ENCODE measurements around the gene ZC3H12D.

DNA sequence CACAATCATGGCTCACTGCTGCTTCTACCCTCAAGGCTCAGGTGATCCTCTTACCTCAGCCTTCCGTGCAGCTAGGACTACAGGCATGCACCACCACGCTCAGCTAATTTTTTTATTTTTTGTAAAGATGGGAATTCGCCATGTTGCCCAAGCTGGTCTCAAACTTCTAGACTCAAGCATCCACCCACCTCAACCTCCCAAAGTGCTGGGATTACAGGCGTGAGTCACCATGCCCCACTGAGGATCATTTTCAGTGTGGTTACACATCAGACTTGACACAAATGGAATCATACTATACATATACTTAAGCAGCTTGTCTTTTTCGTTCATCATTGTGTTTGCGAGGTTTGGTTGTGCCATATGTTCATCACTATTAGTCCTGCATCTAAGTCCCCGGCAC is 26.6 kb downstream of the ZC3H12D start:
- TF ChIP-seq, protein P1, sequence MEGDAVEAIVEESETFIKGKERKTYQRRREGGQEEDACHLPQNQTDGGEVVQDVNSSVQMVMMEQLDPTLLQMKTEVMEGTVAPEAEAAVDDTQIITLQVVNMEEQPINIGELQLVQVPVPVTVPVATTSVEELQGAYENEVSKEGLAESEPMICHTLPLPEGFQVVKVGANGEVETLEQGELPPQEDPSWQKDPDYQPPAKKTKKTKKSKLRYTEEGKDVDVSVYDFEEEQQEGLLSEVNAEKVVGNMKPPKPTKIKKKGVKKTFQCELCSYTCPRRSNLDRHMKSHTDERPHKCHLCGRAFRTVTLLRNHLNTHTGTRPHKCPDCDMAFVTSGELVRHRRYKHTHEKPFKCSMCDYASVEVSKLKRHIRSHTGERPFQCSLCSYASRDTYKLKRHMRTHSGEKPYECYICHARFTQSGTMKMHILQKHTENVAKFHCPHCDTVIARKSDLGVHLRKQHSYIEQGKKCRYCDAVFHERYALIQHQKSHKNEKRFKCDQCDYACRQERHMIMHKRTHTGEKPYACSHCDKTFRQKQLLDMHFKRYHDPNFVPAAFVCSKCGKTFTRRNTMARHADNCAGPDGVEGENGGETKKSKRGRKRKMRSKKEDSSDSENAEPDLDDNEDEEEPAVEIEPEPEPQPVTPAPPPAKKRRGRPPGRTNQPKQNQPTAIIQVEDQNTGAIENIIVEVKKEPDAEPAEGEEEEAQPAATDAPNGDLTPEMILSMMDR (conservative IDR thresholded peaks at IDR 0.05; ENCODE audit: low read depth in 2 of 2) = no peak
- no peak for TF ChIP-seq EZH2phosphoT487 (IDR thresholded peaks at IDR 0.05; ENCODE audit: unreplicated experiment)
- TF ChIP-seq POLR2AphosphoS5 (IDR thresholded peaks at IDR 0.05; ENCODE audit: low read depth) = no peak
- no peak for TF ChIP-seq EZH2 (IDR thresholded peaks at IDR 0.05; ENCODE audit: low read depth, unreplicated experiment)
- TF ChIP-seq, protein P2, sequence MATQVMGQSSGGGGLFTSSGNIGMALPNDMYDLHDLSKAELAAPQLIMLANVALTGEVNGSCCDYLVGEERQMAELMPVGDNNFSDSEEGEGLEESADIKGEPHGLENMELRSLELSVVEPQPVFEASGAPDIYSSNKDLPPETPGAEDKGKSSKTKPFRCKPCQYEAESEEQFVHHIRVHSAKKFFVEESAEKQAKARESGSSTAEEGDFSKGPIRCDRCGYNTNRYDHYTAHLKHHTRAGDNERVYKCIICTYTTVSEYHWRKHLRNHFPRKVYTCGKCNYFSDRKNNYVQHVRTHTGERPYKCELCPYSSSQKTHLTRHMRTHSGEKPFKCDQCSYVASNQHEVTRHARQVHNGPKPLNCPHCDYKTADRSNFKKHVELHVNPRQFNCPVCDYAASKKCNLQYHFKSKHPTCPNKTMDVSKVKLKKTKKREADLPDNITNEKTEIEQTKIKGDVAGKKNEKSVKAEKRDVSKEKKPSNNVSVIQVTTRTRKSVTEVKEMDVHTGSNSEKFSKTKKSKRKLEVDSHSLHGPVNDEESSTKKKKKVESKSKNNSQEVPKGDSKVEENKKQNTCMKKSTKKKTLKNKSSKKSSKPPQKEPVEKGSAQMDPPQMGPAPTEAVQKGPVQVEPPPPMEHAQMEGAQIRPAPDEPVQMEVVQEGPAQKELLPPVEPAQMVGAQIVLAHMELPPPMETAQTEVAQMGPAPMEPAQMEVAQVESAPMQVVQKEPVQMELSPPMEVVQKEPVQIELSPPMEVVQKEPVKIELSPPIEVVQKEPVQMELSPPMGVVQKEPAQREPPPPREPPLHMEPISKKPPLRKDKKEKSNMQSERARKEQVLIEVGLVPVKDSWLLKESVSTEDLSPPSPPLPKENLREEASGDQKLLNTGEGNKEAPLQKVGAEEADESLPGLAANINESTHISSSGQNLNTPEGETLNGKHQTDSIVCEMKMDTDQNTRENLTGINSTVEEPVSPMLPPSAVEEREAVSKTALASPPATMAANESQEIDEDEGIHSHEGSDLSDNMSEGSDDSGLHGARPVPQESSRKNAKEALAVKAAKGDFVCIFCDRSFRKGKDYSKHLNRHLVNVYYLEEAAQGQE (IDR thresholded peaks at IDR 0.05; ENCODE audit: unreplicated experiment) = no peak
- TF ChIP-seq JUNB (IDR thresholded peaks at IDR 0.05; ENCODE audit: unreplicated experiment) = no peak
- TF ChIP-seq STAT1 (IDR thresholded peaks at IDR 0.05; ENCODE audit: unreplicated experiment) = no peak
- no peak for TF ChIP-seq CREB1 (CRISPR knock-in tag; IDR thresholded peaks at IDR 0.05; ENCODE audit: low read depth)
